DMS 273 (cell line): ENCODE measurements around the gene MYH11.
"Not testable (repeated sequence)": the region's sequence is repeated elsewhere in the genome, so short reads cannot be mapped to it uniquely, and the experiment has no call there.

ENCODE experiments used
- DNase-seq: peaks from one replicate; lab custom pipeline; 2025; ENCODE audit not compliant: unreplicated experiment; lab: John Stamatoyannopoulos, UW

Gene MYH11

GRCh38 chr16:15723808-15724207 is 133.0 kb downstream of the MYH11 start:
- no peak for DNase-seq

- DNase-seq: no peak
These were observed 135.8 kb downstream of the MYH11 start for GRCh38 chr16:15721018-15721417.

- DNase-seq: no peak
These were observed 140.0 kb downstream of the MYH11 start for GRCh38 chr16:15716694-15717447.

DNA sequence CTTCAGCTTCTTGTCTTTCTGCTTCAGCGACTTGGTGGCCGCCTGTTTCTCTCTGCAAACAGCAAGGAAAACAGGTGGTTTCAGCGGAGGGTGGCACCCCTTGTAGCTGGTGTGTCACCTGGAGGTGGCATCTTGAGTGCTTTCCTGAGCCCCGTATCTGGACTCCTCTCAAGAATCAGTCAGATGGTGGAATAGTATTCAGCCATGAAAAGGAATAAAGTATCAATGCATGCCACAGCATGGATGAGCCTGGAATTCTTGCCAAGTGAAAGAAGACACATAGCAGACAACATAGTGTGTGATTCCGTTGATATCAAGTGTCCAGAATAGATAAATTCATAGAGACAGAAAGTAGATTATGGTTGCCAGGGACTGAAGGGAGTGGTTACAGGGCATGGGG is 141.6 kb downstream of the MYH11 start:
- DNase-seq: no peak

DNA sequence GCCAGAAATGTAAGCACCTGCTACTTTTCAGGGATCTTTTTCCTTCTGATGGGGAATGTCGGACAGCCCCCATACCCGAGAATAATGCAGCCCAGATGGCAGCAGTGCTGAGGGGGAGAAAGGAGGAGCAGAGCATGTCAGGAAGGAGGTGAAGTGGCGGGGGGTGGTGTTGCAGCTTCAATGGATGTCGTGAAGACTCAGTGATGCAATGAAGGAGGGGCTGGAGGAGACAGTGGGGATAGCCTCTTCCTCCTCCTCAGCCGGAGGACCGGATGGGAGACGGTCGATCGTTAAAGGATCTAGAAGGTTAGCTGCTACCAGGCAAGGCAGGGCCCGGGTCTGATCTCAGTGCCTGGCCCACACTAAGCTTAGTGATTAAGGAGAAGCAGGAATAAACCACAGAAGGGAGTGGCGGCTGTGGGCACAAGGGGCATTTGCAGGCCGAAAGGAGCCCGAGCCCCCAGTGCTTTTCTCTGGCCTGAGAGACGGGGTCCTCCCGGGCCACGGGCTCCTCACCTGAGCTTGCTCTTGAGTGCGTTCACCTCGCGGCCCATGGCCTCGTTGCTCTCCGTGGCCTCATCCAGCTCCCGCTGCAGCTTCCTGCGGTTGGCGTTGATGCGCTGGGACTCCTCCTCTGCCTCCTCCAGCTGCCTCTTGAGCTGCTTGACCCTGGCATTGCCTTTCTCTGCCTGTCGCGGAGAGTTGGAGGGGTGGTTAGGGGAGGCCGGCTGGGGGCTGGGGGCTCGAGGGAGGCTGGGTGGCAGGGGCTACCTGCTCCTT is 142.2 kb downstream of the MYH11 start:
- no peak for DNase-seq

GRCh38 chr16:15708997-15709396 is 147.8 kb downstream of the MYH11 start:
- no peak for DNase-seq

- no peak for DNase-seq
These were observed 148.7 kb downstream of the MYH11 start for GRCh38 chr16:15708096-15708495.

DNA sequence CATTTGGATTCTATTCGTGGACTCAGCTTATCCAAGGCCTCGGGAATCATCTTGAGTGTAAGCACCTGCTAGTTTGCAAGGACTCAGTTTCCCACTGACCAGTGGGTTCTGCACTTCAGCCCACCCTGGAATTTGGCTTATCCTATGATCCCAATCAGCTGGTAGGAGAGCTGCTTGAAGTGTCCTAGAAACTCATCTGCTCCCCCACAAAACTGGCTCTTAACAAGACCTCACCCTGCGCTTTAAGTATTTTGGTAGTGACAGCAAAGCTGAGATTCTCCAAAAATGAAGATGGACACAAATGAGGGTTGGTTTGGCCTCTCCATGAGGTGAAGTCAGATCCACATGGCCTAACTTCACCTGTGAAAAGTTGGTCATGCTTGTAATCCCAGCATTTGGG is 149.5 kb downstream of the MYH11 start:
- no peak for DNase-seq

DNA sequence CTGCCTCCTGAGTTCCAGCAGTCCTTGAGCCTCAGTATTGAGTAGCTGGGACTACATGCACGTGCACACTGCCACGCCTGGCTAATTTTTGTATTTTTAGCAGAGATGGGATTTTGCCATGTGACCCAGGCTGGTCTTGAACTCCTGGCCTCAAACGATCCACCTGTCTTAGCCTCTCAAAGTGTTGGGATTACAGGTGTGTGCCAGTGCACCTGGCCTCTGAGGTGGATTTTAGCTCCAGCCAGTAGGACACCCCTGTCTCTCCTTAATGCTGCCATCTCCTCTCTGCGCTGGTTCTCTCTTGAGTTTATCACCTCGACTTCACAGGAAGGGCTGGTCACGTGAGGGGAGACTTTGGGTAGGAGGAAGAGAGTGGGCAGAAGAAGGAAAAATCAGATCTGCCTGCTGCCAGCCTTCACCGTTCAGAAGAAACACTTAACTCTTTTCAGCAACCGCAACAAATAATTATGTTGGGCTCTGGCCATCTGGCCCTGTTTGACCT is 151.7 kb downstream of the MYH11 start:
- no peak for DNase-seq

DNA sequence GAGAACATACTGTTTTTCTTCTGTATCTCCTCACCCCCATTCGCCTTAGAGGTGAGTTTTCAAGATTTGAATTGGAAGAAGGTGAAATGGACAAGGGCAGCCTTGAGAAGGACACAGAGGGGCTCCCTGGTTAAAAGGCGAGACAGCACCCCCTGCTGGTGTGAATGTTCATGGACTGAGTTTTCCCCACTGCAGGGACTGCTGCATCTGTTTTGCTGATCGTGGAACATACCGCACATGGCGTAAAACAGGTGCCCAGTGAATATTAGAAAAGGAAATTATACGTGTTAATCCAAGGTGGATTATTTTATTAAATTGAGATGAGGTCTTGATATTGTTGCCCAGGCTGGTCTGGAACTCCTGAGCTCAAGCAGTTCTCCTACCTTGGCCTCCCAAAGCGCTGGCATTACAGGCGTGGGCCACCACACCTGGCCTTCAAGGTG is 152.3 kb downstream of the MYH11 start:
- DNase-seq: peak; percentile 72

DNA sequence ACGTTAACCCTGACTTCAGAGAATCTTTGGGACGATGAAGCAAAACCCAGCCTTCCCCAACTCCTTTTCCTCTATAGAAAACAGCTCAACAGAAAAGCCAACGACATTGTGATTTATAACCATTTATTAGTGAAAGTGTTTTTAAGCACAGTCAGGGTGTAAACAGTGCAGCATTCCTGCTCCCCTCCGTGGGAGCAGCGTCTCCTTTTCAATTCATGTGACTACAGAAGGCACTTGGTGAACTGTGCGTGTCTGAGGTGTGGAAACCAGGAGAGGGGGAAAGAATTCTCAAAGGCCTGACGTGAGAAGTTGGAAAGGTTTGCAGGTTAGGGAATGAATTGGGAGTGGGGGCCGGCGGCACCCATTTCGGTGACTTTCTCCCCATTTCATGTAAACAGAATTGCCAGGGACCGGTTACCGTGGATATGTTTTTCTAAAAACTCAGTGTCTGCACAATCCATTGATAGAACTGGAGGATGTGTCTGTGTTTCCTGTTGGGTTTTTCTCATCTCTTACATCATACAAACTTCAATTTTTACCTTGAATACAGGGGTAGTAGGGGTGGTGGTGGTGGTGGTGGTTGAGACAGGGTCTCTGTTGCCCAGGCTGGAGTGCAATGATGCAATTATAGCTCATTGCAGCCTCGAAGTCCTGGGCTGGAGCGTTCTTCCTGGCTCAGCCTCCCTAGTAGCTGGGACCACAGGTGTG is 153.6 kb downstream of the MYH11 start:
- DNase-seq: no peak

- no peak for DNase-seq
These were observed 154.6 kb downstream of the MYH11 start for GRCh38 chr16:15701975-15702970.

- no peak for DNase-seq
These were observed 155.5 kb downstream of the MYH11 start for GRCh38 chr16:15701367-15701766.

- no peak for DNase-seq
These were observed 157.0 kb downstream of the MYH11 start for GRCh38 chr16:15699819-15700218.

DNA sequence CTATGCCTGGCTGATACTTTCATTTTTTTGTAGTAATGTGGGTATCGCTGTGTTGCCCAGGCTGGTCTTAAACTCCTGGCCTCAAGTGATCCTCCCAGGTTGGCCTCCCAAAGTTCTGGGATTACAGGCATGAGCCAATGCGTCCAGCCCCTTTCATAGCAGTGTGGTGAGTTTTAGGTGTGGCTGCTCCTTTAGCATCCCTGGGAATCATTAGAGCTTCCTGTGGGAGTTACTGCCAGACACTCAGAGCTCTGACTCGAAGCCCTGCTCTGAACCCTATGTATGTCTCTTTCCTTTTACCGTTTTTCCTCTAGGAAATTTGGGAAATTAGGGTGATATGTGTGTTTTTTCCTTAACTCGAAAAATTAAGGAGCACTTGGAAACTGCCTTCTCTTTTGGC is 162.3 kb downstream of the MYH11 start:
- no peak for DNase-seq

- DNase-seq: not testable (repeated sequence)
These were observed 164.3 kb downstream of the MYH11 start for GRCh38 chr16:15692508-15692907.

GRCh38 chr16:15691046-15691445 is 165.8 kb downstream of the MYH11 start:
- DNase-seq: no peak

DNA sequence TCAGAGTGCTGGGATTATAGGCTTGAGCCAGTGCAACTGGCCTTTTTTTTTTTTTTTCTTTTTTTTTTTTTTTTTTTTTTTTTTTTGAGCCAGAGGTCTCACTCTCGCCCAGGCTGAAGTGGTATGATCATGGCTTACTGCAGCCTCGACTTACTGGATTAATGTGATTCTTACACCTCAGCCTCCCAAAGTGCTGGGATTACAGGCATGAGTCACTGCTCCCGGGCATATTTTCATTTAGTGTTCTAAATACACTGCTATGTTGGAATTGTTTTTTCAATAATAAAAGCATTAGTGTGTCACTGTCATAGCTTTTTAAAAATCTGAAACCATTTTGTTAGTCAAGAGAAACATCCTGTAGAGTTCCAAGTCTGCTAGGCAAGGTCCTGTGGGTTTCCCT is 166.5 kb downstream of the MYH11 start:
- DNase-seq: no peak

GRCh38 chr16:15689290-15689689 is 167.5 kb downstream of the MYH11 start:
- DNase-seq: no peak

- no peak for DNase-seq
These were observed 170.5 kb downstream of the MYH11 start for GRCh38 chr16:15686287-15686686.
